Fibroblast of pulmonary artery (primary cell): Measurements from ENCODE around the gene TBX1.

Experiments
- DNase-seq: peaks from one replicate; pipeline ENCODE4 v3.0.0-alpha.2; 2010; ENCODE audit warnings: low read depth
- H3K4me3 ChIP-seq: replicated peaks from 2 replicates; pipeline ENCODE4 v1.5.1; 2011; ENCODE audit warnings: low read depth, mild to moderate bottlenecking, control low read depth, low read length, moderate library complexity
- TF ChIP-seq, protein P1 (sequence below): IDR thresholded peaks from 2 replicates; pipeline ENCODE4 v1.5.1; 2011; ENCODE audit warnings: mild to moderate bottlenecking, control low read depth, low read length, inconsistent platforms; ENCODE audit errors: missing control alignments

Gene TBX1

DNA sequence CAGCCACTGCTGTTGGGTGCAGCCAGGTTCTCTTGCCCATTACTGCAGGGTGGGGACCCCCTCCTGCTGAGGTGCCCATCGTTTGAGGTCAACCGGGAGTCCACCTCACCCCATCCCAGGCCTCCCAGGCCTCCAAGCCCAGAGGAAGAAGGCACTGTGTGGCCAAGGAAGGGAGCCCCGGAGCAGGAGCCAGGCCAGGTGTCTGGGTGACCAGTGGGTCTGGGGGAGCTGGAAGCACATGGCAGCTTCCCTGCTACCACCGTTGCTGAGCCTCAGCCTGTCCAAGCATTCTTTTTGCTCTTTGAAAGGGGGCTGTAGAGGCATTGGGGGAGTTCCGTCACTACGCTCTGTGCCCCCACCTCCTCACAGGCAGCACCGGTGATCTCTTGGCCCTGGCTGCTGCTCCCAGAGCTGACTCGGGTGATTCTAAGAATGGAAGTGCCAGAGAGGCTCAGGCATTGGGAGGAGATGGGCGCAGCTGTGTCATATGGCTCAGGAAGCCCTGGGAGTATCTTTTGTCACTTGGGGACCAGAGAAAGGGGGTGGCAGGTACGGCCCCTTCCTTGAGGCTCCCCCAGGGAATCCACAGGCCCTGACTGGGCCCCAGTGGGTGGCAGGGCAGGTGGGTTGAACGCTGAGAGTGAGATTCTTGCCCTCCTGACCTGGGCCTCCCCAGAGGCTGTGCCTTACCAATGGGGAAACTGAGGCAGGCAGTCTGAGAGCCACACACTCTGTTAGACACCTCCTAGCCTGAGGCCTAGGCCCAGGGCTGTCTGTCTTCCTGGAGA lies 44.3 kb upstream of the TBX1 start:
- H3K4me3 ChIP-seq = no peak overlapping the region
- TF ChIP-seq, protein P1, sequence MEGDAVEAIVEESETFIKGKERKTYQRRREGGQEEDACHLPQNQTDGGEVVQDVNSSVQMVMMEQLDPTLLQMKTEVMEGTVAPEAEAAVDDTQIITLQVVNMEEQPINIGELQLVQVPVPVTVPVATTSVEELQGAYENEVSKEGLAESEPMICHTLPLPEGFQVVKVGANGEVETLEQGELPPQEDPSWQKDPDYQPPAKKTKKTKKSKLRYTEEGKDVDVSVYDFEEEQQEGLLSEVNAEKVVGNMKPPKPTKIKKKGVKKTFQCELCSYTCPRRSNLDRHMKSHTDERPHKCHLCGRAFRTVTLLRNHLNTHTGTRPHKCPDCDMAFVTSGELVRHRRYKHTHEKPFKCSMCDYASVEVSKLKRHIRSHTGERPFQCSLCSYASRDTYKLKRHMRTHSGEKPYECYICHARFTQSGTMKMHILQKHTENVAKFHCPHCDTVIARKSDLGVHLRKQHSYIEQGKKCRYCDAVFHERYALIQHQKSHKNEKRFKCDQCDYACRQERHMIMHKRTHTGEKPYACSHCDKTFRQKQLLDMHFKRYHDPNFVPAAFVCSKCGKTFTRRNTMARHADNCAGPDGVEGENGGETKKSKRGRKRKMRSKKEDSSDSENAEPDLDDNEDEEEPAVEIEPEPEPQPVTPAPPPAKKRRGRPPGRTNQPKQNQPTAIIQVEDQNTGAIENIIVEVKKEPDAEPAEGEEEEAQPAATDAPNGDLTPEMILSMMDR = no peak
- DNase-seq = no peak

DNA sequence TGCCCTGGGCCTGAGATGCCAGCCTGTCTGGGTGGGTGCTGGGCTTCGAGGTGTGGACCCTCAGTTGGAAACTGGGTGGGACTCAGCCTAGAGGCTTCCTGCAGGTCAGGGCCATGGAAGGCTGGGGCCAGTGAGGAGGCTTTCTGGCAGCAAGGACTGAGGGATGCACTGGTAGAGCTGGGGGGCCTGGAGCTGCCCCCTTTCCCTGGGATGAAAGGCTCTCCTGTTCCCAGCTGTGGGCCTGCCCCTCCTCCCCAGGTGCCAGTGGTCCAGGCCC lies 43.8 kb upstream of the TBX1 start:
- TF ChIP-seq, protein P1 = no peak
- H3K4me3 ChIP-seq = no peak overlapping the region
- no peak for DNase-seq

DNA sequence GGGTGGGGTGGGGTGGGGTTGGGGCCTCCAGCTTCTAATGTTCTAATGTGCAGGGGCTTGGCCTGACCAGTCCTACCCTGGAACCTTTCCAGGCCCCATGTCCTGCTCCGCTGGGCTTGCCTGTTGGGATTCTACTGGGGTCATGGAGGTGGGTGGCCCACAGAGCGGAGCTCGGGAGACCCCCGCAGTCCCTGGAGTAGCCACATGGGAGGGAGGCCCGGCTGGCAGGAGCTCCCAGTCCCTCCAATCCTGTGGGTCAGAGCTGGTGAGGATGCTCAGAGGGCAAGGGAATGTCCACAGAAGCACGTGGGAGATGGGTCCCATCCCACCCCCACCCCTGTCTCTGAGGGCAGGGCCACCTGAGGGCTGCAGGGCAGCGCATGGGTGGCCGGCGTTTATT lies 43.4 kb upstream of the TBX1 start:
- no peak overlapping the region for H3K4me3 ChIP-seq
- TF ChIP-seq, protein P1 = no peak
- no peak for DNase-seq

DNA sequence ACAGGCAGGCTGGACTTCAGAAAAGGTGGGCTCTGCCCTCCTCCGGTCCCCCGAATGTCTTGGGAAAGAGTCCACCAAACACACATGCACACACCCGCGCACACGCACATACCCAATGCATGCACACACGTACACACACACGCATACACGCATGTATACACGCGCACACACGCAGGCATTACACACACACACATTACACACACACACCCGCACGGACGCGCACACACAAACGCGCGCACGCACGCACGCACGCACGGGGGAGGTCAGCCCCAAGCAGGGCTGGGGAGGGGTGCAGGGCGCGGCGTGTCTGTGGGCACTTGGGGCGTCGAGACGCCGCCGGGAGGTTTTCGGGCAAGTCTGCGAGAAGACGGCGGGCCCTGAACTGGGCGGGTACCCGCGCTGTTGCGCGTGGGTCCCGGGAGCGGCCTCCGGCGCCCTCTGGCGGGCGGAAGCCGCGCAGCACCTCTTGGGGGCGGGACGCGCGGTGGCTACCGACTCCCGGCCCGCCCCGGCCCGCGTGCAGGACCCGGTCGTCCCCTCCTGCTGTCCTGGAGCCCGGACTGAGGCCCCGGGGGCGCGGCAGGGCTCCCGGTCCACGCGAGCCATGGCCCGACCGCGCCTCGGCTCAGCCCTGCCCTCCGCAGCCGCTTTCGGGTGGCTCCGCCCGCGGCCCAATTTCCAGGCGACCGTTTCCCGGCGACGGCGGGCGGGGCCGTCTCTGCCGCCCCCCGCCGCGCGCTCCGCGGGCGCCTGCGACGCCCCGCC lies 42.7 kb upstream of the TBX1 start:
- peak; percentile 63 for DNase-seq
- H3K4me3 ChIP-seq = peak overlapping the region; percentile 52
- TF ChIP-seq, protein P1 = peak; percentile 44

DNA sequence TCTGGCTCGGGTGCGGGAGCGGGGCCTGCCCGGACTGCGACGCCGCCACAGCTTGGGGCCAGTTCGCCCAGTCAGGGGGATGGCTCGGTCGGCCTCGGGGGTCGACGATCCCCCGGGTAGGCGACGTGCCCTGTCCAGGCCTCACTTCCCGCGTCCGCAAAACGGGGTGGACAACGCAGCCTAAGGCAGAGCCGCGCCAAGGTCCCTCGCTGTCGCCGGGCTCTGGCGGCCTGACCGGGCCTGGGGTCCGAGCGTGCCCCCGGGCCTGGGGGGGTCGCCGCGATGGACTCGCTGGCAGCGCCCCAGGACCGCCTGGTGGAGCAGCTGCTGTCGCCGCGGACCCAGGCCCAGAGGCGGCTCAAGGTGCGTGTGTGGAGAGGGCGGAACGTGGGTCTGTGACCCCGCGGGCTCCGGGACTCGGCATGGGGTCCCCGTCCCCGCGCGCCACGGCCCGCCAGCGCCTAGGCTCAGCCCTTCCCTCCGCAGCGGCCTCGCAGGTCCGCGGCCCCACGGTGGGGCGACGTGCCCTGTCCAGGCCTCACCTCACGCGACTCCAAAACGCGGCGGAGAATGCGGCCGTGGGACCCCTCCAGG lies 42.0 kb upstream of the TBX1 start:
- TF ChIP-seq, protein P1 = no peak
- peak overlapping the region; percentile 52 for H3K4me3 ChIP-seq
- DNase-seq = no peak

DNA sequence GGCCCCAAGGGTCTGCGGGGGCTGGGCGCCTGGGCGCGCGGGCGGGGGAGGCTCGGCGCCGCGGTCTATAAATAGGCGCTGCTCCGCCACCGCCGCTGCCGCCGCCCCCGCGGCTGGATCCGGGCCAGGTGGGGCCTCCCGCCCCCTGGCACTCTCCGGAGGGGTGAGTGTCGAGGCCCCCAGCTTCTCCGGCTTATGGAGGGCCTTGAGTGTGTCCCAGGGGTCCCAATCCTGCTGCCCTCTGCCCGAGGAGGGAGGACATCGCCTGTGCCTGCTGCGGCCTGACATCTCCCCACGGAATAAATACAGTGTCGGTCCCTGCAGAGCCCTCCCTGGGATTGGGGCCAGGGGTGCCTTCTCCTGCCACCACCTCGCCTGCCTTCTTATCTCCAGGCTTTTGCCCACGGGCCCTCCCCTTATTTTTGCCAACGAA lies 41.5 kb upstream of the TBX1 start:
- DNase-seq = no peak
- peak overlapping the region; percentile 52 for H3K4me3 ChIP-seq
- TF ChIP-seq, protein P1 = no peak
